HCT116 (cell line): ENCODE measurements around the gene FAM222B. TPM values are rescaled to one million over a fixed set of nuclear protein-coding genes. Genes with fewer than 3 reads are reported as not detected.

Experiments
- ATAC-seq: fragments of 200-7000 bp; cut with Tn5 transposase; 2 replicates; pipeline ENCODE4 v1.9.1; 2020; ENCODE audit warnings: mild to moderate bottlenecking, moderate library complexity
- BruUV-seq: library from RNA; stranded (reverse); fragments of 400-500 nt; replicated peaks from 2 replicates; lab custom pipeline; 2021; lab: Mats Ljungman, UMichigan
- CTCF ChIA-PET: fragments of 300-600 bp; sonication (Branson Sonifier 250); formaldehyde crosslinking; loops from one replicate; lab custom pipeline; 2021; ENCODE audit warnings: antibody characterized with exemption; lab: Charles Lee
- POLR2A ChIA-PET: fragments of 300-600, 350-600 bp; sonication (Branson Sonifier 250); formaldehyde crosslinking; loops from one replicate; lab custom pipeline; 2021; ENCODE audit warnings: antibody characterized with exemption; lab: Charles Lee
- RAD21 ChIA-PET, 2 experiments: fragments of 300-600 bp; sonication (Branson Sonifier 250); formaldehyde crosslinking; loops; one replicate each; lab custom pipeline; 2023; ENCODE audit warnings: low total read pairs in 2 of 2; ENCODE audit not compliant: uncharacterized antibody in 2 of 2, unreplicated experiment in 2 of 2, low non-redundant PET in 1 of 2; lab: Charles Lee
- DNase-seq: peaks from one replicate; pipeline ENCODE4 v3.0.0-alpha.2; 2010; ENCODE audit warnings: low read depth, low spot score
- H2AFZ ChIP-seq: fragments of 200-600 bp; shearing (Covaris generic), sonication (generic); 2 replicates; pipeline ENCODE4 v1.6.1; 2017; ENCODE audit warnings: low read depth, mixed run types, mixed read lengths, antibody characterized with exemption, low read length; ENCODE audit not compliant: poor library complexity, severe bottlenecking
- H3K27ac ChIP-seq: 2 replicates; pipeline ENCODE4 v1.5.1; 2012; ENCODE audit warnings: low read depth, low read length
- H3K27me3 ChIP-seq: fragments of 200-600 bp; sonication (generic); 2 replicates; pipeline ENCODE4 v1.6.1; 2016; ENCODE audit warnings: mixed run types, low read length, mixed read lengths; ENCODE audit not compliant: insufficient read depth
- H3K36me3 ChIP-seq, 2 experiments: fragments of 200-500 bp in 1 of 2; fragments of 200-600 bp in 1 of 2; sonication (Bioruptor generic) in 1 of 2; sonication (generic) in 1 of 2; 2 replicates each; pipeline versions ENCODE4 v1.5.1 to v1.6.1; 2014 to 2016; ENCODE audit warnings: low read length in 2 of 2, inconsistent platforms in 1 of 2, mixed read lengths in 1 of 2, mixed run types in 1 of 2; ENCODE audit not compliant: insufficient read depth in 2 of 2, control insufficient read depth in 1 of 2
- H3K4me1 ChIP-seq, 2 experiments: fragments of 200-600 bp in 1 of 2; sonication (generic) in 1 of 2; 2 replicates each; pipeline versions ENCODE4 v1.5.1 to v1.6.1; 2012 to 2017; ENCODE audit warnings: low read length in 2 of 2, inconsistent platforms in 1 of 2, mild to moderate bottlenecking in 1 of 2, mixed read lengths in 1 of 2, mixed run types in 1 of 2, moderate library complexity in 1 of 2; ENCODE audit not compliant: insufficient read depth in 2 of 2, control insufficient read depth in 1 of 2
- H3K4me2 ChIP-seq: fragments of 200-600 bp; sonication (generic); 2 replicates; pipeline ENCODE4 v1.6.1; 2017; ENCODE audit warnings: mixed run types, low read length, mixed read lengths
- H3K4me3 ChIP-seq, 2 experiments: fragments of 200-600 bp in 1 of 2; sonication (generic) in 1 of 2; replicated peaks in 1 of 2; 2 replicates each; pipeline ENCODE4 v1.5.1; 2011 to 2016; ENCODE audit warnings: low read length in 2 of 2, control low read depth in 1 of 2, low read depth in 1 of 2, mild to moderate bottlenecking in 1 of 2, mixed read lengths in 1 of 2, mixed run types in 1 of 2
- H3K79me2 ChIP-seq: fragments of 200-600 bp; sonication (generic); 2 replicates; pipeline ENCODE4 v1.6.1; 2017; ENCODE audit warnings: mild to moderate bottlenecking, mixed run types, low read length, moderate library complexity, mixed read lengths; ENCODE audit not compliant: insufficient read depth
- H3K9ac ChIP-seq: fragments of 200-600 bp; sonication (generic); 2 replicates; pipeline ENCODE4 v1.6.1; 2016; ENCODE audit warnings: low read length, mixed read lengths
- H3K9me2 ChIP-seq: fragments of 200-600 bp; sonication (generic), shearing (Covaris generic); 2 replicates; pipeline ENCODE4 v1.6.1; 2017; ENCODE audit warnings: mixed run types, mild to moderate bottlenecking, moderate library complexity; ENCODE audit not compliant: insufficient read depth
- H3K9me3 ChIP-seq, 2 experiments: fragments of 200-500 bp in 1 of 2; fragments of 200-600 bp in 1 of 2; sonication (Bioruptor generic) in 1 of 2; sonication (generic) in 1 of 2; 2 replicates each; pipeline ENCODE4 v1.6.1; 2014 to 2017; ENCODE audit warnings: low read length in 2 of 2, mixed read lengths in 2 of 2, inconsistent platforms in 1 of 2, low read depth in 1 of 2, mild to moderate bottlenecking in 1 of 2, mixed run types in 1 of 2, moderate library complexity in 1 of 2; ENCODE audit not compliant: control insufficient read depth in 1 of 2, insufficient read depth in 1 of 2
- H4K20me1 ChIP-seq: fragments of 200-600 bp; sonication (generic), shearing (Covaris generic); 2 replicates; pipeline ENCODE4 v1.6.1; 2017; ENCODE audit warnings: mixed run types, mild to moderate bottlenecking, moderate library complexity; ENCODE audit not compliant: insufficient read depth
- ELF1 ChIP-seq: IDR thresholded peaks from 2 replicates; pipeline ENCODE4 v1.6.1; 2012; ENCODE audit warnings: low read depth, borderline replicate concordance
- EZH2 ChIP-seq: fragments of 200-600 bp; sonication (generic); IDR thresholded peaks from 2 replicates; pipeline ENCODE4 v1.6.1; 2017; ENCODE audit warnings: antibody characterized with exemption, mixed run types
- RAD21 ChIP-seq: IDR thresholded peaks from 2 replicates; pipeline ENCODE4 v1.6.1; 2012; ENCODE audit warnings: low read depth, mild to moderate bottlenecking
- SP1 ChIP-seq: IDR thresholded peaks from 2 replicates; pipeline ENCODE4 v1.6.1; 2012; ENCODE audit warnings: low read depth
- SRF ChIP-seq: IDR thresholded peaks from 2 replicates; pipeline ENCODE4 v1.6.1; 2012; ENCODE audit warnings: low read depth
- ZFX ChIP-seq: fragments of 450-650 bp; IDR thresholded peaks from 2 replicates; pipeline ENCODE4 v1.6.1; 2017
- ZNF274 ChIP-seq: fragments of 200-500 bp; sonication (Bioruptor generic); IDR thresholded peaks from 2 replicates; pipeline ENCODE4 v1.6.1; 2014; ENCODE audit warnings: mild to moderate bottlenecking, low read depth, low read length, inconsistent platforms
- intact Hi-C: fragments of 100-400 bp; cut with micrococcal nuclease; formaldehyde crosslinking; loops from 2 replicates; pipeline ENCODE4 v1.10.0; 2022
- total RNA-seq: library from RNA; stranded (reverse); gene quantifications from one replicate; pipeline ENCODE4 v1.2.1, GENCODE V29; 2021; ENCODE audit not compliant: unreplicated experiment
- TF ChIP-seq, protein P1 (sequence below): IDR thresholded peaks from 2 replicates; pipeline ENCODE4 v1.6.1; 2011; ENCODE audit warnings: mild to moderate bottlenecking, low read length, moderate library complexity; ENCODE audit not compliant: insufficient replicate concordance; ENCODE audit errors: extremely low read depth
- TF ChIP-seq, protein P2 (sequence below): IDR thresholded peaks from 2 replicates; pipeline ENCODE4 v1.6.1; 2012

The FAM222B gene
- total RNA-seq, 1 experiment from 2014 or later, result 22.7 TPM

DNA sequence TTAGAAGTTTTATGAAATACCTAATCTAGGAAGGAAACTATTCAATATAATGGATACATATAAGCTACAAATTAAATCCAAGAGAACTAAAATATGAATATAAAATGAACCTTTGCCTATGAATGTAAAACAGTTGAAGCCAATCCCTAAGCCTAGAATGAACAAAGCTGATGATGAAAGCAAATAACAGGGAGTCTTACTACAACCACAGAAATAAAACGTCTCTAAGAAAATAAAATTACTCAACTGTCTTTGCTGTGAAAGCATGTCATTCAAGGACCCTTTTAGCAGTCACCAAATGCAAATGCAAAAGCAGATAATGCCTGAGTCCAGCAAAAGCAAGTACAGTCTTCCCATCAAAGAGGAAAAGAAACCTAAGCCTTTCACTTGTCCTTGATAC, 23.0 kb downstream of the FAM222B start (continued):
- TF ChIP-seq, protein P1, sequence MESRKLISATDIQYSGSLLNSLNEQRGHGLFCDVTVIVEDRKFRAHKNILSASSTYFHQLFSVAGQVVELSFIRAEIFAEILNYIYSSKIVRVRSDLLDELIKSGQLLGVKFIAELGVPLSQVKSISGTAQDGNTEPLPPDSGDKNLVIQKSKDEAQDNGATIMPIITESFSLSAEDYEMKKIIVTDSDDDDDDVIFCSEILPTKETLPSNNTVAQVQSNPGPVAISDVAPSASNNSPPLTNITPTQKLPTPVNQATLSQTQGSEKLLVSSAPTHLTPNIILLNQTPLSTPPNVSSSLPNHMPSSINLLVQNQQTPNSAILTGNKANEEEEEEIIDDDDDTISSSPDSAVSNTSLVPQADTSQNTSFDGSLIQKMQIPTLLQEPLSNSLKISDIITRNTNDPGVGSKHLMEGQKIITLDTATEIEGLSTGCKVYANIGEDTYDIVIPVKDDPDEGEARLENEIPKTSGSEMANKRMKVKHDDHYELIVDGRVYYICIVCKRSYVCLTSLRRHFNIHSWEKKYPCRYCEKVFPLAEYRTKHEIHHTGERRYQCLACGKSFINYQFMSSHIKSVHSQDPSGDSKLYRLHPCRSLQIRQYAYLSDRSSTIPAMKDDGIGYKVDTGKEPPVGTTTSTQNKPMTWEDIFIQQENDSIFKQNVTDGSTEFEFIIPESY, result no peak
- TF ChIP-seq ELF1, result no peak

DNA sequence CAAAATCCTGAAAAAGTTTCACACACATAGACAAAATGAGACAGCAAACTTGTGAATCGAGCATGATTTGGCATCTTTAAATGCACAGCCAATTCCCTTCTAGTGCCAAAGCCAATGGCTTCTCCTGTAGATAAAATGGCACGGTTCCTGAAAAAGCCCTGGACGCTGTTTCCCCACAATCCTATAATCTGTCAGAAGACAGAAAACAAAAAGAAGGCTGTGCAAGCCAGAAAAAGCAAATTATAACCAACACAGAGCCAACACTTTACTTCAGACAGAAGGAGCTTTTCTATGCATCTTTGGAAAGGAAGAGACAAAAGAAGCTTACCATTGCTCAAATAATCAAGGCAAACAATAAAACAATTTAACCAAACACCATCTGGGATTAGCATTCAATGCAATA, 23.8 kb downstream of the FAM222B start:
- H3K9me3 ChIP-seq, result no peaks in the 10 kb centered on the region
- 0 out of 2 replicates have a peak, but pooled peaks cover 4% of the 10 kb centered on the region for H4K20me1 ChIP-seq
- no TSS peak for BruUV-seq
- ChIA-PET RAD21 (no interaction called here), POLR2A (interaction anchor here (0.8 kb wide), 1 partner anchor 18 kb away, joined by 5 read pairs; no protein-coding TSS in a partner anchor), CTCF (no interaction called here)
- H3K27me3 ChIP-seq, result no peaks in the 10 kb centered on the region
- no peak overlapping the region for H3K9ac ChIP-seq
- H3K4me3 ChIP-seq, result no peak overlapping the region
- H2AFZ ChIP-seq, result no peak overlapping the region
- no peak overlapping the region for H3K4me2 ChIP-seq
- no peak for DNase-seq
- no peaks in the 10 kb centered on the region for H3K36me3 ChIP-seq
- peaks cover 2 to 4% of the 10 kb centered on the region in 2 experiments; a peak in 2 of 4 replicates for H3K4me1 ChIP-seq
- no peak for ATAC-seq
- TF ChIP-seq EZH2 (no peak), RAD21 (no peak), SRF (no peak), ZNF274 (no peak), SP1 (no peak), ZFX (no peak)
- TF ChIP-seq, protein P2, sequence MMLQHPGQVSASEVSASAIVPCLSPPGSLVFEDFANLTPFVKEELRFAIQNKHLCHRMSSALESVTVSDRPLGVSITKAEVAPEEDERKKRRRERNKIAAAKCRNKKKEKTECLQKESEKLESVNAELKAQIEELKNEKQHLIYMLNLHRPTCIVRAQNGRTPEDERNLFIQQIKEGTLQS, result no peak
- intact Hi-C loops, result no loop called here
- H3K9me2 ChIP-seq, result no peaks in the 10 kb centered on the region
- H3K27ac ChIP-seq, result no peak overlapping the region
- peaks cover 66% of the 10 kb centered on the region for H3K79me2 ChIP-seq
